Smooth muscle cell of trachea (primary cell): Measurements from ENCODE around the gene ZNF382. TPM values are rescaled to one million over a fixed set of nuclear protein-coding genes. Genes with fewer than 3 reads are reported as not detected.

Experiments
- total RNA-seq: library from RNA; depleted of rRNA; stranded (reverse); fragments of >200 nt; gene quantifications from 2 replicates; pipeline ENCODE4 v1.2.1, GENCODE V29; 2014

The ZNF382 gene
- total RNA-seq = 9.7 and 12.9 TPM in 2 replicates

GRCh38 chr19:36605101-36605876 lies at the start of gene ZNF382:
TSS of gene ZNF382 (plus strand) at chr19:36605313. CDS start at chr19:36609915, 4,602 bp downstream.

GRCh38 chr19:36573020-36573894 lies 31.9 kb upstream of the ZNF382 start, which contains the start of gene ZNF529:
TSS of gene ZNF529 (minus strand) at chr19:36573292. CDS start at chr19:36572346, 946 bp downstream.

Other genes with a start within 250 kb of the ZNF382 start
- 3.5 and 4.8 TPM in 2 replicates for gene ZFP14, start 226.1 kb upstream of the ZNF382 start, total RNA-seq
- gene ZFP82, start 186.7 kb upstream of the ZNF382 start, total RNA-seq = 7.6 and 8.9 TPM in 2 replicates
- gene ZNF566, start 115.8 kb upstream of the ZNF382 start, total RNA-seq = 6.4 and 9.4 TPM in 2 replicates
- 13.7 and 19.0 TPM in 2 replicates for gene ZNF260, start 77.0 kb upstream of the ZNF382 start, total RNA-seq
- 9.3 TPM in 2 replicates for gene ZNF529, start 32.0 kb upstream of the ZNF382 start, total RNA-seq
- 12.4 and 17.5 TPM in 2 replicates for gene ZNF461, start 61.5 kb downstream of the ZNF382 start, total RNA-seq
- 5.6 and 6.0 TPM in 2 replicates for gene ZNF567, start 82.3 kb downstream of the ZNF382 start, total RNA-seq
- gene ZNF850, start 167.5 kb downstream of the ZNF382 start, total RNA-seq = 0.83 and 1.0 TPM in 2 replicates
- 6.8 and 8.3 TPM in 2 replicates for gene ZNF790, start 233.1 kb downstream of the ZNF382 start, total RNA-seq
- 2.8 and 4.9 TPM in 2 replicates for gene ZNF345, start 245.6 kb downstream of the ZNF382 start, total RNA-seq